Body of pancreas (tissue), 4 donors: Measurements from ENCODE around the gene GATA5.

Experiments
- POLR2A ChIP-seq, 3 donors: fragments of 450-650 bp; IDR thresholded peaks; one replicate each; pipeline ENCODE4 v1.6.1; 2016; ENCODE audit warnings: antibody characterized with exemption in 3 of 3, mild to moderate bottlenecking in 2 of 3
- TF ChIP-seq, protein P1 (sequence below), 7 experiments: fragments of 450-650 bp in 4 of 7; fragments of 200-600 bp in 3 of 7; sonication (generic) in 3 of 7; IDR thresholded peaks; one replicate each; pipeline ENCODE4 v1.5.1; 2016 to 2019; ENCODE audit warnings: antibody characterized with exemption in 7 of 7

DNA sequence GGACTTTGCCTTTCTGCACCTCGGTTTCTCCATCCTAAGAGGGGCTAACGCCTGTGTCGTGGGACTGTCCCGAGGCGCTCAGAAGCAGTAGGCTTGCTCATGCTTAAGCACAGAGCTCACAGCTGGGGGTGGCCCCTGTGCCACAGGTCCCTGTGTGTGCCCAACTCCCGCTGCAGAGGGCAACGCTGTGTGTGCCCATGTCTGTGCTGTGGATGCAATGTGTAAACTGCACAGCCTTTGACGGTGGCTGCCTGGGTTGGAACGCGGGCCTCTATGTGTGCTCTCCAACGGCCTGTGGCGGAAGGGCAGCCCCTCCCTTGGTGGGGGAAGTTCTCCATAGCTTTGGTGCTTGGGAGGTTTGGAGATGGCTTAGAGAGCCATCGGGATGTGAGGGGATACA lies 10.7 kb upstream of the GATA5 start:
- TF ChIP-seq, protein P1, sequence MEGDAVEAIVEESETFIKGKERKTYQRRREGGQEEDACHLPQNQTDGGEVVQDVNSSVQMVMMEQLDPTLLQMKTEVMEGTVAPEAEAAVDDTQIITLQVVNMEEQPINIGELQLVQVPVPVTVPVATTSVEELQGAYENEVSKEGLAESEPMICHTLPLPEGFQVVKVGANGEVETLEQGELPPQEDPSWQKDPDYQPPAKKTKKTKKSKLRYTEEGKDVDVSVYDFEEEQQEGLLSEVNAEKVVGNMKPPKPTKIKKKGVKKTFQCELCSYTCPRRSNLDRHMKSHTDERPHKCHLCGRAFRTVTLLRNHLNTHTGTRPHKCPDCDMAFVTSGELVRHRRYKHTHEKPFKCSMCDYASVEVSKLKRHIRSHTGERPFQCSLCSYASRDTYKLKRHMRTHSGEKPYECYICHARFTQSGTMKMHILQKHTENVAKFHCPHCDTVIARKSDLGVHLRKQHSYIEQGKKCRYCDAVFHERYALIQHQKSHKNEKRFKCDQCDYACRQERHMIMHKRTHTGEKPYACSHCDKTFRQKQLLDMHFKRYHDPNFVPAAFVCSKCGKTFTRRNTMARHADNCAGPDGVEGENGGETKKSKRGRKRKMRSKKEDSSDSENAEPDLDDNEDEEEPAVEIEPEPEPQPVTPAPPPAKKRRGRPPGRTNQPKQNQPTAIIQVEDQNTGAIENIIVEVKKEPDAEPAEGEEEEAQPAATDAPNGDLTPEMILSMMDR (IDR thresholded peaks at IDR 0.05), result no peak
- TF ChIP-seq POLR2A (IDR thresholded peaks at IDR 0.05), result no peak
